Measurements from ENCODE around the gene HNRNPUL1. TPM values are rescaled to one million over a fixed set of nuclear protein-coding genes. Genes with fewer than 3 reads are reported as not detected.
A peak's percentile ranks its signal among the peaks of the same experiment; 100 is the strongest.
"Not testable (repeated sequence)": the region's sequence is repeated elsewhere in the genome, so short reads cannot be mapped to it uniquely, and the experiment has no call there.

Gene HNRNPUL1
- total and polyA plus RNA-seq, 4 donors, result 59.5 to 156 (median 119) TPM

- WGBS, 2 donors, result 92 to 94% methylated on average over 20 of the region's 20 CpGs
- intact Hi-C loops (cut with DNase I), result no loop called here
These were observed 77.7 kb downstream of the HNRNPUL1 start for GRCh38 chr19:41341669-41342490.

GRCh38 chr19:41344162-41344561 lies 80.0 kb downstream of the HNRNPUL1 start:
- Histone ChIP-seq H3K27me3 (ENCODE audit: control insufficient read depth in 1 of 2, insufficient read depth in 2 of 2, low read length in 1 of 2) (no peaks in the 10 kb centered on the region), H3K4me1 (ENCODE audit: control insufficient read depth in 1 of 2, insufficient read depth in 2 of 2, low read length in 2 of 2) (no peaks in the 10 kb centered on the region), H3K9me3 (ENCODE audit: control insufficient read depth, low read length) (no peaks in the 10 kb centered on the region), H3K4me3 (ENCODE audit: low read length in 2 of 2) (no peak overlapping the region), H3K27ac (ENCODE audit: low read depth in 1 of 2, low read length in 2 of 2) (no peak overlapping the region), H3K36me3 (ENCODE audit: control insufficient read depth in 1 of 2, insufficient read depth in 2 of 2, low read length in 1 of 2) (peaks cover 0 to 6% of the 10 kb centered on the region in 2 donors)
- DNase-seq, result no peak
- no peak for ATAC-seq (ENCODE audit: low FRiP score)
- intact Hi-C loops (cut with DNase I), result no loop called here
- whole genome bisulfite sequencing, 2 donors, result 97% methylated on average over 2 of the region's 2 CpGs

More at GRCh38 chr19:41341669-41342490, 77.7 kb downstream of the HNRNPUL1 start:
- Histone ChIP-seq H3K9me3 (ENCODE audit: control insufficient read depth, low read length) (no peaks in the 10 kb centered on the region), H3K4me1 (ENCODE audit: control insufficient read depth in 1 of 2, insufficient read depth in 2 of 2, low read length in 2 of 2) (no peaks in the 10 kb centered on the region), H3K27me3 (ENCODE audit: control insufficient read depth in 1 of 2, insufficient read depth in 2 of 2, low read length in 1 of 2) (no peaks in the 10 kb centered on the region), H3K4me3 (ENCODE audit: low read length in 2 of 2) (no peak overlapping the region), H3K36me3 (ENCODE audit: control insufficient read depth in 1 of 2, insufficient read depth in 2 of 2, low read length in 1 of 2) (peaks cover 2 to 6% of the 10 kb centered on the region in 2 donors), H3K27ac (ENCODE audit: low read depth in 1 of 2, low read length in 2 of 2) (no peak overlapping the region)
- DNase-seq (no peak), ATAC-seq (ENCODE audit: low FRiP score) (peak; percentile 52)

- H3K9me3 ChIP-seq (ENCODE audit: control insufficient read depth, low read length); H3K4me3 ChIP-seq (ENCODE audit: low read length in 2 of 2); H3K27ac ChIP-seq (ENCODE audit: low read depth in 1 of 2, low read length in 2 of 2); H3K36me3 ChIP-seq (ENCODE audit: control insufficient read depth in 1 of 2, insufficient read depth in 2 of 2, low read length in 1 of 2); DNase-seq; ATAC-seq (ENCODE audit: low FRiP score); H3K4me1 ChIP-seq (ENCODE audit: control insufficient read depth in 1 of 2, insufficient read depth in 2 of 2, low read length in 2 of 2); intact Hi-C loops (cut with DNase I); H3K27me3 ChIP-seq (ENCODE audit: control insufficient read depth in 1 of 2, insufficient read depth in 2 of 2, low read length in 1 of 2): not testable (repeated sequence)
- WGBS, 2 donors, result 83% methylated on average over 9 of the region's 9 CpGs
These were observed 82.7 kb downstream of the HNRNPUL1 start for GRCh38 chr19:41346916-41347315.

- Histone ChIP-seq H3K4me1 (ENCODE audit: control insufficient read depth in 1 of 2, insufficient read depth in 2 of 2, low read length in 2 of 2) (no peaks in the 10 kb centered on the region), H3K36me3 (ENCODE audit: control insufficient read depth in 1 of 2, insufficient read depth in 2 of 2, low read length in 1 of 2) (no peaks in the 10 kb centered on the region), H3K4me3 (ENCODE audit: low read length in 2 of 2) (peak overlapping the region; percentile 34 to 77), H3K27me3 (ENCODE audit: control insufficient read depth in 1 of 2, insufficient read depth in 2 of 2, low read length in 1 of 2) (no peaks in the 10 kb centered on the region), H3K9me3 (ENCODE audit: control insufficient read depth, low read length) (no peaks in the 10 kb centered on the region), H3K27ac (ENCODE audit: low read depth in 1 of 2, low read length in 2 of 2) (peak overlapping the region in 1 of 2 donors; percentile 16)
- whole genome bisulfite sequencing, 2 donors, result 1 to 2% methylated on average over 22 of the region's 22 CpGs
- no peak for DNase-seq
- no peak for ATAC-seq (ENCODE audit: low FRiP score)
- intact Hi-C loops (cut with DNase I), result loop anchor here in 1 of 2 donors (5.0 kb wide), 2 partner anchors 39 to 76 kb away; partner anchors contain the start of genes B3GNT8 and CCDC97
These were observed 86.7 kb downstream of the HNRNPUL1 start for GRCh38 chr19:41350735-41351338.

GRCh38 chr19:41351339-41352245 lies 87.4 kb downstream of the HNRNPUL1 start:
- peak; percentile 82 to 89 for DNase-seq
- intact Hi-C loops (cut with DNase I), result loop anchor here in 1 of 2 donors (2.0 to 5.0 kb wide), 3 partner anchors 27 to 76 kb away; partner anchors contain the start of genes B3GNT8 and CCDC97
- Histone ChIP-seq H3K9me3 (ENCODE audit: control insufficient read depth, low read length) (no peaks in the 10 kb centered on the region), H3K4me1 (ENCODE audit: control insufficient read depth in 1 of 2, insufficient read depth in 2 of 2, low read length in 2 of 2) (no peaks in the 10 kb centered on the region), H3K4me3 (ENCODE audit: low read length in 2 of 2) (peak overlapping the region; percentile 34 to 77), H3K27ac (ENCODE audit: low read depth in 1 of 2, low read length in 2 of 2) (peak overlapping the region in 1 of 2 donors; percentile 29), H3K36me3 (ENCODE audit: control insufficient read depth in 1 of 2, insufficient read depth in 2 of 2, low read length in 1 of 2) (no peaks in the 10 kb centered on the region), H3K27me3 (ENCODE audit: control insufficient read depth in 1 of 2, insufficient read depth in 2 of 2, low read length in 1 of 2) (no peaks in the 10 kb centered on the region)
- peak; percentile 74 for ATAC-seq (ENCODE audit: low FRiP score)
- WGBS, 2 donors, result 0% methylated on average over 46 to 58 of the region's 58 CpGs

GRCh38 chr19:41352279-41352608 lies 88.1 kb downstream of the HNRNPUL1 start:
- Histone ChIP-seq H3K27me3 (ENCODE audit: control insufficient read depth in 1 of 2, insufficient read depth in 2 of 2, low read length in 1 of 2) (no peaks in the 10 kb centered on the region), H3K4me3 (ENCODE audit: low read length in 2 of 2) (peak overlapping the region; percentile 34 to 77), H3K36me3 (ENCODE audit: control insufficient read depth in 1 of 2, insufficient read depth in 2 of 2, low read length in 1 of 2) (no peaks in the 10 kb centered on the region), H3K9me3 (ENCODE audit: control insufficient read depth, low read length) (no peaks in the 10 kb centered on the region), H3K4me1 (ENCODE audit: control insufficient read depth in 1 of 2, insufficient read depth in 2 of 2, low read length in 2 of 2) (no peaks in the 10 kb centered on the region), H3K27ac (ENCODE audit: low read depth in 1 of 2, low read length in 2 of 2) (no peak overlapping the region)
- intact Hi-C loops (cut with DNase I), result loop anchor here in 1 of 2 donors (2.0 to 5.0 kb wide), 3 partner anchors 27 to 75 kb away; partner anchors contain the start of genes B3GNT8 and CCDC97
- DNase-seq, result no peak
- WGBS, 2 donors, result 0% methylated on average over 9 to 12 of the region's 12 CpGs
- no peak for ATAC-seq (ENCODE audit: low FRiP score)

GRCh38 chr19:41352609-41353465 lies 88.7 kb downstream of the HNRNPUL1 start:
- no peaks in the 10 kb centered on the region for H3K4me1 ChIP-seq (ENCODE audit: control insufficient read depth in 1 of 2, insufficient read depth in 2 of 2, low read length in 2 of 2)
- WGBS, 2 donors, result 0 to 1% methylated on average over 71 of the region's 71 CpGs

More at GRCh38 chr19:41352609-41353465, 88.7 kb downstream of the HNRNPUL1 start:
- Histone ChIP-seq H3K27ac (ENCODE audit: low read depth in 1 of 2, low read length in 2 of 2) (peak overlapping the region in 1 of 2 donors; percentile 34), H3K27me3 (ENCODE audit: control insufficient read depth in 1 of 2, insufficient read depth in 2 of 2, low read length in 1 of 2) (no peaks in the 10 kb centered on the region), H3K36me3 (ENCODE audit: control insufficient read depth in 1 of 2, insufficient read depth in 2 of 2, low read length in 1 of 2) (no peaks in the 10 kb centered on the region), H3K9me3 (ENCODE audit: control insufficient read depth, low read length) (no peaks in the 10 kb centered on the region), H3K4me3 (ENCODE audit: low read length in 2 of 2) (peak overlapping the region; percentile 34 to 77)
- peak; percentile 13 for ATAC-seq (ENCODE audit: low FRiP score)
- intact Hi-C loops (cut with DNase I), result loop anchor here in 1 of 2 donors (2.0 to 5.0 kb wide), 3 partner anchors 28 to 74 kb away; partner anchors contain the start of genes B3GNT8 and CCDC97
- peak; percentile 79 to 89 for DNase-seq

All from aorta (tissue), 5 donors.